Measurements from ENCODE around the gene TTC7B. TPM values are rescaled to one million over a fixed set of nuclear protein-coding genes. Genes with fewer than 3 reads are reported as not detected.

TTC7B gene
- polyA plus RNA-seq, 1 donor from 2014 or later: 0.89 TPM

DNA sequence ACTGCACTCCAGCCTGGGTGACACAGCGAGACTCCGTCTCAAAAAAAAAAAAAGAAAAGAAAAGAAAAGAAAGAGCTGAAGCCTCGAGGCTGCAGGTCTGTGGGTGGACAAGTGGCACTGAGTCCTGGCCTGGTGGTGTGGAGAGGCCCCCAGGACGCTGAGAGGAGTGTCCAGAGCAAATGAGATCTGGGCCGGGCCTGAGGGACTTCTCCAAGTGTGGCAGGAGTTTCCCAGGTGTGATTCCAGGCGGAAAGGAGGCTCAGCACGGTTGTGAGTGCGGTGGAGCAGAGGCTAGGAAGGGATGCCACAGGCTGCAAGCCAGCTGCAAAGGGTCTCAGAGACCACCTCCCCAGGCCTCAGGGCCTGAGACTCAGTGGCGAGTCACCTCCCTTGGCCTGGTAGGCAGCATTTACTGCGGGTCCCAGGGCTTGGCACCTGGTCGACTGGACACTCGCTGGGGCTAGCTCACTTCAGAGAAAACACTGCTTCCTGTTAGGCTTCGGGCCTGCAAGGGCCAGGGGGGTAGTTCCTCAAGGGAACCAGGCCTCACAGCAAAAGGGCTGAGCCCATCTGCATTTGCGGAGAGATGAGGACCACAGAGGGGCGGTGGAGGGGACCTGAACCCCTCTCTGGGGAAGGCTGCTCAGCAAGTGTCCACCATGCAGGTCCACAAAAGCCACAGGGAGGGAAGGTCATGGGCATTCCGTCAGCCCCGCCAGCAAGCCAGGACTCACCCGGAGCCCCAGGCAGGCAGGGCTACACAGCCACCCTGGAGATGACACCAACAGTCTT, 11.7 kb downstream of the TTC7B start:
- Mint-ChIP-seq H3K27me3 (peaks cover 2% of the 10 kb centered on the region), H3K9me3 (no peaks in the 10 kb centered on the region)

DNA sequence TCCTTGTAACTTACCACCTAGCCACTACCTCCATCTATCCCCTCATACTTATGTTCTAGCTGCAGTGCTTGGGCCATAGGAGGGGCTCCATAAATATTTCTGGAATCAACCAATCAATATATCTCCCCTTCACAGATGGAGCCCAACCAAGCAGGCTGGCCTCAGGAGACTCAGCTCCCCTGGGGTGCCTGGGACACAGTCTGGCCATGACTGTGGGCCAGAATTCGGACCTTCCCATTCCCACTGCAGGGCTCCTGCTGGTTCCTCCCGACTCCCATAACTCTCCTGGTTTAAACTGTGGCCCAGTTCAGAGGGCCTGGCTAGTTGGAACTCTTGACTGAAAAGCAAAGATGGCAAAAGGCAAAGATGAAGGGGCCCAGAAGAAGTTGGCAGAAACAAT, 13.0 kb downstream of the TTC7B start:
- no peaks in the 10 kb centered on the region for H3K9me3 Mint-ChIP-seq
- peak overlapping the region in 1 of 3 donors; percentile 39 for H3K27ac Mint-ChIP-seq
- no peak overlapping the region for H3K4me3 Mint-ChIP-seq
- peaks cover 2% of the 10 kb centered on the region for H3K27me3 Mint-ChIP-seq
- peaks cover 0 to 3% (median 0%) of the 10 kb centered on the region in 3 donors for H3K4me1 Mint-ChIP-seq
- H3K36me3 Mint-ChIP-seq: no peaks in the 10 kb centered on the region

More for the DNA sequence above, 11.7 kb downstream of the TTC7B start:
- Mint-ChIP-seq H3K4me1 (peaks cover 0 to 3% (median 0%) of the 10 kb centered on the region in 3 donors), H3K27ac (no peak overlapping the region), H3K4me3 (no peak overlapping the region), H3K36me3 (no peaks in the 10 kb centered on the region)

DNA sequence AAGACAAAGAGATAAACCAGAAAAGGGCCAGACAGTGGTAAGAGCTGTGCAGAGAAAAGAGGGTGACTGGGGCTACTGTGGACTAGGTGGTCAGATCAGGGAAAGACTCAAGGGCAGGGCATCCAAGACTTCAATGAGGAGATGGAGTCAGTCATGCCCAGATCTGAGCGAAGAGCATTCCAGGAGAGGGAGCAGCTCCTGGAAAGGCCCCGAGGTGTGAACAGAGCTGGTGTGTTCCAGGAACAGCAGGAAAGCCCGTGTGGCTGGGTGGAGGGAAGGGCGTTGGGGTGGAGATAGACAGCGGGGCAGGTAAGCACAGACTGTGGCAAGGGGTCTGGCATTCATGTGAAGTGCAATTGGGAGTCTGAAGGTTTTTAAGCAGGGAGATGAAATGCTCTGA, 16.8 kb downstream of the TTC7B start:
- Mint-ChIP-seq H3K4me3 (no peak overlapping the region), H3K4me1 (peaks cover 0 to 3% (median 0%) of the 10 kb centered on the region in 3 donors), H3K36me3 (no peaks in the 10 kb centered on the region), H3K9me3 (no peaks in the 10 kb centered on the region), H3K27me3 (peaks cover 4% of the 10 kb centered on the region), H3K27ac (no peak overlapping the region)

DNA sequence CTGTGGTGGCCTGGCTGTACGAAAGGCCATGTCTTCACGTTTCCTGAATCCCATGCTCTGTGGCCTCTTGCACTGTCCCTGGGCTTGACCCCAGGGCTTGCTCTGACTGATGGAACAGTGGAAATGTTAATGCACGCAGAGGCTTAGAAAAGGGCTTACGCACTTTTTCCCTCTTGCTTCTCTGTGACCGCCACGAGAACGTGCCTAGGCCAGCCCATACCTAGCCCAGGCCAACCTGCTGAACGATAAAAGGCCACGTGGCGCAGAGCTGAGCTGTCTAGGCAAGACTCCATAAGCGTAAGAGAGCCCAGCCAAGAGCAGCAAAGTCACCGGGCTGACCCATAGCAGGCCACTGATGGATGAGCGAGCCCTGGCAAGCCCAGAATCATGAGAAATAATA, 18.3 kb downstream of the TTC7B start:
- no peak overlapping the region for H3K4me3 Mint-ChIP-seq
- no peaks in the 10 kb centered on the region for H3K9me3 Mint-ChIP-seq
- H3K27me3 Mint-ChIP-seq: peaks cover 4% of the 10 kb centered on the region
- H3K4me1 Mint-ChIP-seq: peaks cover 0 to 3% (median 0%) of the 10 kb centered on the region in 3 donors
- no peak overlapping the region for H3K27ac Mint-ChIP-seq
- no peaks in the 10 kb centered on the region for H3K36me3 Mint-ChIP-seq

DNA sequence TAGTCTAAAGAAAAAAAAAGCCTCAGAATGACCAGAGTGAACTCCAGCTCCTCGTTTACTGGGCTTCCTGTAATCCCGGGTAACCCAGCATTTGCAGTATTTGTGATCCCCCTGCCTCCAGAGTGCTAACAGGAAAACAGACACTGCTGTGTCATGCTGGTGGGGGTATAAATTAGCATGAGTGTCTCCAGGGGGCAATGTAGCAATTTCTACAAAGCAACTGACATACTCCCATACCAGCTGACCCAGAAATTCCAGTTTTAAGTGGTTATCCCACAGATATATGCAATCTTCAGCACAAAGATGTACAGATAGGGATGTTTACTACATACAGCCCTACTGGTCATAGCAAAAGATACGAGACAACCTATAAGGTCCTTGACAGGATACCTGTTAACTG, 18.8 kb downstream of the TTC7B start:
- Mint-ChIP-seq H3K27ac (no peak overlapping the region), H3K4me1 (peaks cover 0 to 2% (median 0%) of the 10 kb centered on the region in 3 donors), H3K9me3 (no peaks in the 10 kb centered on the region), H3K36me3 (no peaks in the 10 kb centered on the region), H3K4me3 (no peak overlapping the region), H3K27me3 (peaks cover 7% of the 10 kb centered on the region)

DNA sequence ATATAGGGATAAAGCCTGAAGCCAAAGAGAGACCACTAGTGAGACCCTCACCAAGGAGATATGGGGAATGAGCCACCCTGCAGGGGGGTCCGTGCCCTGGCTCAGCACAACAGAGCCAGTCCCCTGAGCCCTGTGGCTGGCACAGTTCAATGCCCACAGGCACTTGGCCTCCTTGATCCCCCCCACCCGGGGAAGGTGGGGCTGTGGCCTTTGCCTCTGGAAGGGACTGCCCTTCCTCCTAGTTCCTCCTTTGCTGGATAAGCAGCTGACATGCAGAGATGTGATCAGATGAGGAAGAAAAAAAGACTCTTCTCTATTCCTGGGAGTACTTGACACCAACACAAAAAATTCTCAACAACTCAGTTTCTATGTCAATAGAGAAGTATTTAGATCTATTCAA, 19.9 kb downstream of the TTC7B start:
- Mint-ChIP-seq H3K4me3 (no peak overlapping the region), H3K4me1 (no peaks in the 10 kb centered on the region), H3K36me3 (no peaks in the 10 kb centered on the region), H3K27ac (no peak overlapping the region), H3K27me3 (peaks cover 7% of the 10 kb centered on the region), H3K9me3 (no peaks in the 10 kb centered on the region)

DNA sequence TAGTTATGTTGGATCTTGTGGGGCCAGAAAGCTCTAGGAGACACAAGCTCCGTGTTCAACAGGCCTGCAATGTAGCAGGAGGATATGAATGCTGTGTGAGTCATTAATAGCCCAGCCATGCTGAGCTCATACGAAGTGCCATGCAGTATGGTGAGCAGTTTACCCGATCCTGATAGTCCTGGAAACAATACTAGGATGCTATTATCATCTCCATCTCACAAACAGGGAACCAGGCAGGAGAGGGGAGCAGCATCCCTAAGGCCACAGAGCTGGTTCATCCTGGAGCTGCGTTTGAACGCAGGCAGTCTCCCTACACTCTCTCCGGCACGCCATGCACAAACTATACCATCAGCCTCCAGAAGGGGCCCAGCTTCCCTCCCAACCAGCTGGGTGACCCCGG, 20.5 kb downstream of the TTC7B start:
- H3K27me3 Mint-ChIP-seq: peaks cover 7% of the 10 kb centered on the region
- H3K9me3 Mint-ChIP-seq: no peaks in the 10 kb centered on the region
- H3K36me3 Mint-ChIP-seq: no peaks in the 10 kb centered on the region
- H3K4me3 Mint-ChIP-seq: no peak overlapping the region
- H3K4me1 Mint-ChIP-seq: no peaks in the 10 kb centered on the region
- no peak overlapping the region for H3K27ac Mint-ChIP-seq

DNA sequence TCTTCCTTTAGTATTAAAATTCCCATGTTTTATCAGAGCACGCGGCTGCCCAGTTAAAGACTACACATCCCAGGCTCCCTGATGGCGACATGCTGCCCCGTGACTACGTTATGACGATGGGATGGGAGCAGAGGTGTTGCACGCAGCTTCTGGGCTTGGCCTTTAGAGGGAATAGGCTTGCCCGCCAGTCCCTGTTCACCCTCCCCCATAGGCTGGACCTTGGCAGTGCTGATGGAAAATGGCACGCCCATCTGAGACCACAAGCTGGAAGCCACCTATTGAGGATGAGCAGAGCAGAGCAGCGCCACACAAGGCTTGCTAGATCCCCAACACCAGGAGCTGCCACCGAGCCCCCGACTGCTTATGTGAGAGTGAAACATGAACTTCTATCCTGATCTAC, 24.7 kb downstream of the TTC7B start:
- Mint-ChIP-seq H3K36me3 (no peaks in the 10 kb centered on the region), H3K27me3 (peaks cover 3% of the 10 kb centered on the region), H3K9me3 (no peaks in the 10 kb centered on the region), H3K4me3 (peak overlapping the region in 1 of 4 donors; percentile 47), H3K27ac (no peak overlapping the region), H3K4me1 (no peaks in the 10 kb centered on the region)

DNA sequence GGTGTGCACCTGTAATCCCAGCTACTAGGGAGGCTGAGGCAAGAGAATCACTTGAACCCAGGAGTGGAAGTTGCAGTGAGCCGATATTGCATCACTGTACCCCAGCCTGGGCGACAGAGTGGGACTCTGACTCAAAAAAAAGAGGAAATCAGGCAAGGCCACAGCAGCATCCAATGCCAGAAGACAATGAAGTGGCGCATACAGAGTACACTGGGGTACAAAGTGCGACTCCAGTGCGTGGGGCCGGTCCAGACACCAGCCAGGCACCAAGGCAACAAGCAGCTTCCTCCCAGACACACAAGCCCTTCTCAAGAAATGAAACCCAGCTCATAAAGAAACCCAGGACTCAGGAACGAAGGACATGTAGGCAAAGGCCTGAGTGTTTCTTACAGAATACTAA, 28.2 kb downstream of the TTC7B start:
- no peaks in the 10 kb centered on the region for H3K36me3 Mint-ChIP-seq
- no peak overlapping the region for H3K4me3 Mint-ChIP-seq
- no peaks in the 10 kb centered on the region for H3K9me3 Mint-ChIP-seq
- H3K4me1 Mint-ChIP-seq: no peaks in the 10 kb centered on the region
- no peak overlapping the region for H3K27ac Mint-ChIP-seq
- H3K27me3 Mint-ChIP-seq: peaks cover 3% of the 10 kb centered on the region

DNA sequence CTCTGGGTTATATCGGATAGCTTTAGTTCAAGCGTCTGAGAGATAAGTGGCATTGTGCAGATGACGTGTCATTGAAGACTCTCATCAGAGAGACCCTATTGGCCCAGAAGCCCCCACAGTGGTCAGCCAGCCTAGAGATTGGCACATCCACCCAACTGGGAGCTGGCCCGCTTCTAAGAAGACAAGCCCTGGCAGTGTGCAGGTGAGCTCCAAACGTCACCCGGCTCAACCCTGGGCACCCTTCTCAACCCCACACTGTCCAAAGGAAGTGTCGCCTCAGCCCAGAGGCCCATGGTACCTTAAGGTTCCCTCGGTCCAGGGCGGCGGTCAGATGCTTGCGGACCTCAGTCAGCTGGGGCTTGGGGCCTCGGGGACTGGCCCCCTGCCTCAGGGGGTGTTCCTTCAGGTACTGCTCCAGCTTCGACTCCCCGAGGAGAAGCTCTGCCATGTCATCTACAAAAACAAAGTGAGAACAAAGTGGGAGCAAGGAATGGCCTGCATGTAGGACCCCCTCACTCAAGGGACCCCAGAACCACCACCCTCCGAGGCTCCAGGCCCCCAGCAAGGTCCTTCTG, 30.3 kb downstream of the TTC7B start:
- H3K27me3 Mint-ChIP-seq: no peaks in the 10 kb centered on the region

DNA sequence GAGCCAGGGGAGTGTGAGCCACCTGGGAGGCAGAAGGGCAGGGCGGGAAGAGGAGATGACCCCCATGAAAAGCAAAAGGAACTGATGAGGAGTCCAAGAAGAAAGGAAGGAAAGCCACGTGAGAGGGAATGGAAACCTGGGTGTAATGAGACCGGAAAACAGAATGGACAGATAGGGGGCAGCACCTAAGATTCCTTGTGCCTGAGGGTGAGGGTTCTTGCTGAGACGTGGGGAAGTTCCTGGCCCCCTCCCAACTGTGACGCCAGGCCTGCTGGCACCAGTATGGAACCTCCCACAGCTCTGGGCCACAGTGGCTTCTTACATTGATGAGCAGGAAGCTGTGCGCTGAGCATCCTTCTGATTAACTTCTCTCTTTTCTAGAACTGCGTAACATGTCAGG, 30.8 kb downstream of the TTC7B start:
- Mint-ChIP-seq H3K27me3 (no peaks in the 10 kb centered on the region), H3K4me1 (no peaks in the 10 kb centered on the region), H3K36me3 (no peaks in the 10 kb centered on the region), H3K4me3 (no peak overlapping the region), H3K9me3 (no peaks in the 10 kb centered on the region), H3K27ac (no peak overlapping the region)

More for the DNA sequence above, 30.3 kb downstream of the TTC7B start:
- Mint-ChIP-seq H3K36me3 (no peaks in the 10 kb centered on the region), H3K27ac (no peak overlapping the region), H3K4me1 (no peaks in the 10 kb centered on the region), H3K9me3 (no peaks in the 10 kb centered on the region), H3K4me3 (no peak overlapping the region)

DNA sequence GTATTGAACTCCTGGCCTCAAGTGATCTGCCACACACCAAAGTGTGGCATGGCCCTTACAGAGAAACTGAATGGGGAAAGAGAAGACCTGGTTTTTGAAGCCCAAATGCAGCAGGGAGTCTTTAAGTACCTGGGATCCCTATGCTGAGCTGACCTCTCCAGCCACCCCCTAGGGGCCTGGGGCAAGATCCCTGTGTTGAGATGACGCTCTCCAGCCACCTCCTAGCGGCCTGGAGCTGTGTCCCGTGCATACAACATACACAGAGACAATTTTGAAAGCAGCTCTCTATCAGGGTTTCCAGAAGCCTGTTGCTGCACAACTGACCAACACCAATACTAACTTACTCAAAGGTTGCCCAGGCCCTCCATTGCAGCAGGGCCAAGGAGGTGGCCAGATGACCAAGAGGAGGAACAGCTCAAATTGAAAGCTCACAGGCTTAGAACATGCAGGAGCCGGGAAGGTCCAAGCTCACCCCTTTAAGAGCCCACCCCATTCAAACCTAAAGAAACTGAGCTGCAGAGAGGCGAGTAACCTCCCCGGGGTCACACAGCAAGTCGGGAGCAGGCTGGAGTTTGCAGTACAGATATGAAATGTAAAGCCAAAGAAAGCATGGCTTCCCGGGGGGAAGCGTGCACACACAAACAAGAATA, 31.5 kb downstream of the TTC7B start:
- H3K4me3 Mint-ChIP-seq: no peak overlapping the region
- peak overlapping the region in 1 of 3 donors; percentile 44 for H3K27ac Mint-ChIP-seq
- no peaks in the 10 kb centered on the region for H3K36me3 Mint-ChIP-seq
- H3K27me3 Mint-ChIP-seq: no peaks in the 10 kb centered on the region
- H3K9me3 Mint-ChIP-seq: no peaks in the 10 kb centered on the region
- H3K4me1 Mint-ChIP-seq: no peaks in the 10 kb centered on the region

DNA sequence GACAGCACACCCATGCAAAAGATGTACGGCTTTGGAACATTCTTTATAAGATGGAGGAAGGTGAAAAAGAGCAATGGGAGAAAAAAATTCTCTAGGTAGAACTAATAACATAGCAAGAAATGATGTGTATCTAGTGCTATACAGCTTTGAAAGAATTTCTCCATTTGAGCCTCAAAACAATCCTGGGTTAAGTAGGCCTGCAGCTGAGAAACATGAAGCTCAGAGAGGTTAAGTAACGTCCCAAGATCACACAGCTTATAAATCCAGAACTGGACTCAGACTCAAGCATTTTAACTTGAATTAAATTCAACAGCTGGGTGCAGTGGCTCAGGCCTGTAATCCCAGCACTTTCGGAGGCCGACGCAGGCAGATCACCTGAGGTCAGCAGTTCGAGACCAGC, 32.9 kb downstream of the TTC7B start:
- Mint-ChIP-seq H3K36me3 (no peaks in the 10 kb centered on the region), H3K27me3 (no peaks in the 10 kb centered on the region), H3K27ac (no peak overlapping the region), H3K9me3 (peaks cover 0 to 1% (median 0%) of the 10 kb centered on the region in 3 donors), H3K4me3 (no peak overlapping the region), H3K4me1 (no peaks in the 10 kb centered on the region)

DNA sequence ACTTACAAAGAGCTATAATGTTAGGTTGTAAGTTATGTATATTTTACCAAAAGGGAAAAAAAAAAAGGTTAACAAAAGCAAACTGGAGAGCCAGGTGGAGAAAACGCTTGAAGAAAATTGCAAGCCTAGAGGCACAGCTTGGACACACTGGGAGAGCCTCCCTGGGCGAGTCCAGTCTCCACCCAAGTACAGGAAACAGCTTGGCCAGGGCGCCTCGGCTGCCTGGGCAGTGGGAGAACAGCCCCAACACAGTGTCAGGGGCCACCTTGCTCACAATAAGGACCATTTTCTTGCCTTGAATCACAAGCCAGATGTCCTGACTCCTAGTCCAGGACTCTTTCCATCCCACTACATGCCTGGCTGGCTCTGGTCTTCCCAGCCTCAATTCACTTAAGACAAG, 33.3 kb downstream of the TTC7B start:
- Mint-ChIP-seq H3K36me3 (no peaks in the 10 kb centered on the region), H3K27ac (no peak overlapping the region), H3K4me1 (no peaks in the 10 kb centered on the region), H3K9me3 (peaks cover 0 to 1% (median 0%) of the 10 kb centered on the region in 3 donors), H3K4me3 (no peak overlapping the region), H3K27me3 (no peaks in the 10 kb centered on the region)

DNA sequence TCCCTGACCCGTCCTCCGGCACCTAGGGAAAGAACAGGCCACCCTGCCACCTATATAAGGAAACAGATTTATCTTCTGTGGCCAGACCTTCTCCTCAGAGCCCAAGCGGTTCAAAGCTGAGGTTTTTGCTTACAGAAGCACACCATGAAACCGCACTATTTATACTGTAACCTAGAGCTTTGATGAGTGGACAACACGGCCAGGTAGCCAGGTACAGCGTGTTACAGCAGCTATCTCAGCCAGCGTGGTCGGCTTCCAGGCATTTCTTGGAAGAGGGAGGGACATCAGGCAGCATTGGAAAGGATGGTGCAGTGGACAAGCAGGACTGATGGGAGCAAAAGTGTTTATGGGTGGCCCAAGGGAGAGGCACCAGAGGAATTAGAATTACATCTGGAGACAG, 34.4 kb downstream of the TTC7B start:
- no peak overlapping the region for H3K4me3 Mint-ChIP-seq
- H3K36me3 Mint-ChIP-seq: no peaks in the 10 kb centered on the region
- no peaks in the 10 kb centered on the region for H3K4me1 Mint-ChIP-seq
- H3K27me3 Mint-ChIP-seq: no peaks in the 10 kb centered on the region
- peaks cover 0 to 1% (median 0%) of the 10 kb centered on the region in 3 donors for H3K9me3 Mint-ChIP-seq
- no peak overlapping the region for H3K27ac Mint-ChIP-seq
